CD4-positive, alpha-beta T cell treated with Interleukin-4 for 4 hours (primary cell): ENCODE results near the gene EXOSC7.
A peak's percentile ranks its signal among the peaks of the same experiment; 100 is the strongest.
"Not testable (repeated sequence)": the region's sequence is repeated elsewhere in the genome, so short reads cannot be mapped to it uniquely, and the experiment has no call there.

Source experiments
- DNase-seq: peaks from one replicate; pipeline ENCODE4 v3.0.0-alpha.2; 2020

EXOSC7 gene

GRCh38 chr3:45026038-45026437, 50.0 kb downstream of the EXOSC7 start, which contains the start of gene CLEC3B:
Gene CLEC3B, plus strand, starts transcription at chr3:45026303. Its CDS starts 60 bp downstream, at chr3:45026363.
- DNase-seq, result no peak

- DNase-seq, result no peak
Observed at GRCh38 chr3:45026957-45027356, 50.9 kb downstream of the EXOSC7 start.

- no peak for DNase-seq
Observed at GRCh38 chr3:45027441-45027840, 51.4 kb downstream of the EXOSC7 start.

- no peak for DNase-seq
Observed at GRCh38 chr3:45029216-45029615, 53.2 kb downstream of the EXOSC7 start.

GRCh38 chr3:45029661-45030060, 53.6 kb downstream of the EXOSC7 start:
- no peak for DNase-seq

- DNase-seq, result no peak
Observed at GRCh38 chr3:45031531-45031930, 55.5 kb downstream of the EXOSC7 start.

- DNase-seq, result no peak
Observed at GRCh38 chr3:45032113-45032512, 56.1 kb downstream of the EXOSC7 start.

- DNase-seq, result no peak
Observed at GRCh38 chr3:45033791-45034190, 57.7 kb downstream of the EXOSC7 start.

- DNase-seq, result peak; percentile 15
Observed at GRCh38 chr3:45034612-45035252, 58.7 kb downstream of the EXOSC7 start.

GRCh38 chr3:45035441-45036301, 59.6 kb downstream of the EXOSC7 start:
- no peak for DNase-seq

GRCh38 chr3:45037720-45038455, 61.8 kb downstream of the EXOSC7 start:
- peak; percentile 93 for DNase-seq

- DNase-seq, result no peak
Observed at GRCh38 chr3:45041666-45042065, 65.6 kb downstream of the EXOSC7 start.

- no peak for DNase-seq
Observed at GRCh38 chr3:45042162-45042561, 66.1 kb downstream of the EXOSC7 start.

- DNase-seq, result no peak
Observed at GRCh38 chr3:45043728-45044299, 67.8 kb downstream of the EXOSC7 start.

- no peak for DNase-seq
Observed at GRCh38 chr3:45048244-45048643, 72.2 kb downstream of the EXOSC7 start.

- no peak for DNase-seq
Observed at GRCh38 chr3:45049807-45050206, 73.8 kb downstream of the EXOSC7 start.

GRCh38 chr3:45051685-45052084, 75.6 kb downstream of the EXOSC7 start:
- DNase-seq, result no peak

GRCh38 chr3:45053805-45054195, 77.8 kb downstream of the EXOSC7 start:
- not testable (repeated sequence) for DNase-seq

GRCh38 chr3:45054196-45054857, 78.3 kb downstream of the EXOSC7 start:
- no peak for DNase-seq

GRCh38 chr3:45055032-45055410, 79.0 kb downstream of the EXOSC7 start:
- no peak for DNase-seq

- DNase-seq, result no peak
Observed at GRCh38 chr3:45055411-45056143, 79.5 kb downstream of the EXOSC7 start.
